Suprapubic skin (tissue), 3 donors: Measurements from ENCODE around the gene ETV3L.

Source experiments
- POLR2AphosphoS5 ChIP-seq, 3 donors: sonication (generic); formaldehyde crosslinking; IDR thresholded peaks; one replicate each; pipeline ENCODE4 v1.6.1; 2017; ENCODE audit warnings: antibody characterized with exemption in 3 of 3
- TF ChIP-seq, protein P1 (sequence below), 2 donors: fragments of 200-600 bp in 1 of 2; fragments of 450-650 bp in 1 of 2; sonication (generic) in 1 of 2; IDR thresholded peaks; one replicate each; pipeline ENCODE4 v1.5.1; 2016 to 2019; ENCODE audit warnings: antibody characterized with exemption in 2 of 2, mild to moderate bottlenecking in 1 of 2, moderate library complexity in 1 of 2

DNA sequence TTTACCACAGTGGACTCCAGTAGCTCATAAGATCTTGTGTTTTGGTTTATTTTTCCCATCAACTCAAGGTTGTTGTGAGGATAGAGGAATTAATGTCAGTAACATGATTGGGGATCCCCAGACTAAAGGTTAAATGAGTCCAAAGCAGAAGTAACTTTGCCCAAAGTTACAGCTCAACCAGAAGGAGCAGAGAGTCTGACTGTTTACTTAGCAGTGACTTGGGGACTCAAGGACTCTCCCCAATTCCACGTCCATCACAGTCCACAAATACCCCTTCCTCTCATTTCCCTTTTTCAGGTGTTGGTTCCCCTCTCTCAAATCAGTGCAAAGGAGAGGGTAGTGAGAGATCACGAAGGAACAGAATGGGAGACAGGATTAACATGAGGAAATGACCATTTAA lies 42.6 kb upstream of the ETV3L start:
- TF ChIP-seq, protein P1, sequence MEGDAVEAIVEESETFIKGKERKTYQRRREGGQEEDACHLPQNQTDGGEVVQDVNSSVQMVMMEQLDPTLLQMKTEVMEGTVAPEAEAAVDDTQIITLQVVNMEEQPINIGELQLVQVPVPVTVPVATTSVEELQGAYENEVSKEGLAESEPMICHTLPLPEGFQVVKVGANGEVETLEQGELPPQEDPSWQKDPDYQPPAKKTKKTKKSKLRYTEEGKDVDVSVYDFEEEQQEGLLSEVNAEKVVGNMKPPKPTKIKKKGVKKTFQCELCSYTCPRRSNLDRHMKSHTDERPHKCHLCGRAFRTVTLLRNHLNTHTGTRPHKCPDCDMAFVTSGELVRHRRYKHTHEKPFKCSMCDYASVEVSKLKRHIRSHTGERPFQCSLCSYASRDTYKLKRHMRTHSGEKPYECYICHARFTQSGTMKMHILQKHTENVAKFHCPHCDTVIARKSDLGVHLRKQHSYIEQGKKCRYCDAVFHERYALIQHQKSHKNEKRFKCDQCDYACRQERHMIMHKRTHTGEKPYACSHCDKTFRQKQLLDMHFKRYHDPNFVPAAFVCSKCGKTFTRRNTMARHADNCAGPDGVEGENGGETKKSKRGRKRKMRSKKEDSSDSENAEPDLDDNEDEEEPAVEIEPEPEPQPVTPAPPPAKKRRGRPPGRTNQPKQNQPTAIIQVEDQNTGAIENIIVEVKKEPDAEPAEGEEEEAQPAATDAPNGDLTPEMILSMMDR (IDR thresholded peaks at IDR 0.05) = no peak
- TF ChIP-seq POLR2AphosphoS5 (IDR thresholded peaks at IDR 0.05) = no peak
